Astrocyte of the cerebellum (primary cell): ENCODE data around the gene TMEM63A.
A peak's percentile ranks its signal among the peaks of the same experiment; 100 is the strongest.

Source experiments
- DNase-seq: peaks from one replicate; pipeline ENCODE4 v3.0.0-alpha.2; 2011; ENCODE audit warnings: low read depth
- H3K4me3 ChIP-seq: 2 replicates; pipeline ENCODE4 v1.5.1; 2011; ENCODE audit warnings: mild to moderate bottlenecking, low read depth, low read length, moderate library complexity
- CTCF ChIP-seq: IDR thresholded peaks from 2 replicates; pipeline ENCODE4 v1.5.1; 2012; ENCODE audit warnings: low read length, low read depth, moderate library complexity, mild to moderate bottlenecking; ENCODE audit errors: missing control alignments
- in situ Hi-C: cut with HindIII; loops from 2 replicates; pipeline ENCODE4 v1.10.0; 2017; ENCODE audit warnings: low sequenced_read_pairs

Gene TMEM63A

GRCh38 chr1:225917536-225917935, 35.4 kb upstream of the TMEM63A start:
- no peak for TF ChIP-seq CTCF
- in situ Hi-C loops = no loop called here
- DNase-seq = no peak

GRCh38 chr1:225917101-225917500, 34.9 kb upstream of the TMEM63A start:
- in situ Hi-C loops = no loop called here
- TF ChIP-seq CTCF = no peak

More at GRCh38 chr1:225917536-225917935, 35.4 kb upstream of the TMEM63A start:
- no peak overlapping the region for H3K4me3 ChIP-seq

GRCh38 chr1:225915538-225915991, 33.4 kb upstream of the TMEM63A start:
- TF ChIP-seq CTCF = no peak
- DNase-seq = no peak

More at GRCh38 chr1:225917101-225917500, 34.9 kb upstream of the TMEM63A start:
- DNase-seq = no peak
- no peak overlapping the region for H3K4me3 ChIP-seq

GRCh38 chr1:225914947-225915346, 32.8 kb upstream of the TMEM63A start:
- no peak for DNase-seq
- no peak overlapping the region for H3K4me3 ChIP-seq
- in situ Hi-C loops = no loop called here
- no peak for TF ChIP-seq CTCF

More at GRCh38 chr1:225915538-225915991, 33.4 kb upstream of the TMEM63A start:
- H3K4me3 ChIP-seq = no peak overlapping the region
- in situ Hi-C loops = no loop called here

GRCh38 chr1:225914391-225914790, 32.2 kb upstream of the TMEM63A start:
- DNase-seq = no peak
- in situ Hi-C loops = no loop called here
- TF ChIP-seq CTCF = no peak
- no peak overlapping the region for H3K4me3 ChIP-seq

- DNase-seq = no peak
- TF ChIP-seq CTCF = peak; percentile 77
- in situ Hi-C loops = no loop called here
- H3K4me3 ChIP-seq = no peak overlapping the region
These were observed 29.3 kb upstream of the TMEM63A start for GRCh38 chr1:225911191-225912130.
